GM23338 (cell line): ENCODE measurements around the gene ZDHHC11B. TPM values are rescaled to one million over a fixed set of nuclear protein-coding genes. Genes with fewer than 3 reads are reported as not detected.
"Not testable (repeated sequence)": the region's sequence is repeated elsewhere in the genome, so short reads cannot be mapped to it uniquely, and the experiment has no call there.

Source experiments
- ATAC-seq: fragments of 200-7000 bp; cut with Tn5 transposase; 3 replicates; pipeline ENCODE4 v1.9.1; 2020
- DNase-seq: peaks from one replicate; pipeline ENCODE4 v3.0.0-alpha.2; 2015; ENCODE audit warnings: low spot score
- H2AFZ ChIP-seq: fragments of 200-600 bp; sonication (generic); 2 replicates; pipeline ENCODE4 v1.8.0; 2016; ENCODE audit warnings: antibody characterized with exemption, mild to moderate bottlenecking, moderate library complexity
- H3F3A ChIP-seq: fragments of 200-600 bp; sonication (generic); replicated peaks from 2 replicates; pipeline ENCODE4 v1.8.0; 2017; ENCODE audit warnings: antibody characterized with exemption, mixed run types, low read depth
- H3K27ac ChIP-seq: fragments of 200-600 bp; sonication (generic); 2 replicates; pipeline ENCODE4 v1.6.1; 2016; ENCODE audit warnings: low read depth
- H3K27me3 ChIP-seq: fragments of 200-600 bp; sonication (generic); 2 replicates; pipeline ENCODE4 v1.8.0; 2016; ENCODE audit warnings: mild to moderate bottlenecking, mixed run types, moderate library complexity; ENCODE audit not compliant: insufficient read depth
- H3K36me3 ChIP-seq: fragments of 200-600 bp; sonication (generic); 2 replicates; pipeline ENCODE4 v1.8.0; 2016; ENCODE audit warnings: mild to moderate bottlenecking; ENCODE audit not compliant: insufficient read depth
- H3K4me1 ChIP-seq: fragments of 200-600 bp; sonication (generic); 2 replicates; pipeline ENCODE4 v1.8.0; 2016; ENCODE audit warnings: mild to moderate bottlenecking, moderate library complexity; ENCODE audit not compliant: insufficient read depth
- H3K4me2 ChIP-seq: fragments of 200-600 bp; sonication (generic); 2 replicates; pipeline ENCODE4 v1.7.1; 2017; ENCODE audit warnings: mixed run types
- H3K4me3 ChIP-seq: fragments of 200-600 bp; sonication (generic); 2 replicates; pipeline ENCODE4 v1.6.1; 2016; ENCODE audit warnings: mixed run types
- H3K79me2 ChIP-seq: fragments of 200-600 bp; sonication (generic); replicated peaks from 2 replicates; pipeline ENCODE4 v1.8.0; 2017; ENCODE audit warnings: mild to moderate bottlenecking; ENCODE audit not compliant: insufficient read depth
- H3K9me2 ChIP-seq: fragments of 200-600 bp; sonication (generic); 2 replicates; pipeline ENCODE4 v1.8.0; 2017; ENCODE audit not compliant: insufficient read depth
- H4K20me1 ChIP-seq: fragments of 200-600 bp; sonication (generic); replicated peaks from 2 replicates; pipeline ENCODE4 v1.8.0; 2017; ENCODE audit warnings: mild to moderate bottlenecking; ENCODE audit not compliant: insufficient read depth
- H3K27ac Mint-ChIP-seq: 2 replicates; pipeline ENCODE4 v1.8.0; 2020; ENCODE audit warnings: inconsistent platforms, mild to moderate bottlenecking, moderate library complexity, mixed read lengths
- H3K27me3 Mint-ChIP-seq: 3 replicates; pipeline ENCODE4 v1.8.0; 2022; ENCODE audit warnings: low read depth, mild to moderate bottlenecking, moderate library complexity, mixed read lengths, inconsistent platforms; ENCODE audit not compliant: insufficient read depth, poor library complexity
- H3K36me3 Mint-ChIP-seq: 3 replicates; pipeline ENCODE4 v1.8.0; 2021; ENCODE audit warnings: low read depth, mild to moderate bottlenecking, inconsistent platforms, moderate library complexity, mixed read lengths
- H3K4me1 Mint-ChIP-seq: 3 replicates; pipeline ENCODE4 v1.8.0; 2020; ENCODE audit warnings: mild to moderate bottlenecking, inconsistent platforms, mixed read lengths
- H3K4me3 Mint-ChIP-seq: 3 replicates; pipeline ENCODE4 v1.8.0; 2021; ENCODE audit warnings: moderate library complexity, mild to moderate bottlenecking, inconsistent platforms, mixed read lengths
- H3K9me3 Mint-ChIP-seq: 3 replicates; pipeline ENCODE4 v1.8.0; 2020; ENCODE audit warnings: moderate library complexity, mild to moderate bottlenecking, inconsistent platforms, mixed read lengths
- CREB1 ChIP-seq: fragments of 250-450 bp; sonication (Bioruptor Pico); IDR thresholded peaks from 2 replicates; pipeline ENCODE4 v1.5.0; 2020; ENCODE audit warnings: low read depth, mild to moderate bottlenecking, moderate library complexity
- polyA plus RNA-seq: library from polyadenylated mRNA; unstranded; fragments of >200 nt; fragmentation: Nextera tagmentation; extraction: Ambion mirVana; gene quantifications from 2 replicates; pipeline ENCODE4 v1.2.1, GENCODE V29; 2016
- total RNA-seq: library from RNA; depleted of rRNA; stranded (reverse); fragments of >200 nt; shearing (Covaris generic); gene quantifications from 2 replicates; pipeline ENCODE4 v1.2.3, GENCODE V29; 2014

The ZDHHC11B gene
- total and polyA plus RNA-seq, 2 experiments from 2014 or later, result 0.89 to 1.2 TPM

DNA sequence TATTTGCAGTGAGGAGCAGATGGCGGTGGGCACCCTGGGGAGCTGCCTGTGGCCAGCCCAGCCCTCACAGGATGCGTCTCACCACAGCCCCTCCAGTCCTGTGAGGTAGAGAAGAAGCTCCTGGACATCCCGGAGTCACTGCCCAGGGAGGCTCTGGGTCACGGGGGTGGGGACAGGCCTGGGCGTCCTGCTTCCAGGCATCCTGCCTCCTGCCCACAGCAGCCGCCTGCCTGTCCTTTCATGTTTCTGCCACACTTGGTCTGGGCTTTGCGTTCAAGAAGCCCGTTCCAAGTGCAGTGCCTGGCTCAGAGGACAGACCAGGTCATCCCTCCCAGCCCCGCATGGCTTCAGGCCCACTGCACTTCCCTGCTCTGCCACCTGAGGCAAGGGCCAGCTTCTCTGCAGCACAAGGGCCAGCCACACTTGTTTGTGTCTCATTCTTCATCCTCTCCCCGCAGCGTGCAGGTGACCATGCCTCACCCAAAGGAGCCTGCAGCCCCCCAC lies 38.2 kb downstream of the ZDHHC11B start (continued):
- TF ChIP-seq CREB1 (CRISPR knock-in tag), result no peak

DNA sequence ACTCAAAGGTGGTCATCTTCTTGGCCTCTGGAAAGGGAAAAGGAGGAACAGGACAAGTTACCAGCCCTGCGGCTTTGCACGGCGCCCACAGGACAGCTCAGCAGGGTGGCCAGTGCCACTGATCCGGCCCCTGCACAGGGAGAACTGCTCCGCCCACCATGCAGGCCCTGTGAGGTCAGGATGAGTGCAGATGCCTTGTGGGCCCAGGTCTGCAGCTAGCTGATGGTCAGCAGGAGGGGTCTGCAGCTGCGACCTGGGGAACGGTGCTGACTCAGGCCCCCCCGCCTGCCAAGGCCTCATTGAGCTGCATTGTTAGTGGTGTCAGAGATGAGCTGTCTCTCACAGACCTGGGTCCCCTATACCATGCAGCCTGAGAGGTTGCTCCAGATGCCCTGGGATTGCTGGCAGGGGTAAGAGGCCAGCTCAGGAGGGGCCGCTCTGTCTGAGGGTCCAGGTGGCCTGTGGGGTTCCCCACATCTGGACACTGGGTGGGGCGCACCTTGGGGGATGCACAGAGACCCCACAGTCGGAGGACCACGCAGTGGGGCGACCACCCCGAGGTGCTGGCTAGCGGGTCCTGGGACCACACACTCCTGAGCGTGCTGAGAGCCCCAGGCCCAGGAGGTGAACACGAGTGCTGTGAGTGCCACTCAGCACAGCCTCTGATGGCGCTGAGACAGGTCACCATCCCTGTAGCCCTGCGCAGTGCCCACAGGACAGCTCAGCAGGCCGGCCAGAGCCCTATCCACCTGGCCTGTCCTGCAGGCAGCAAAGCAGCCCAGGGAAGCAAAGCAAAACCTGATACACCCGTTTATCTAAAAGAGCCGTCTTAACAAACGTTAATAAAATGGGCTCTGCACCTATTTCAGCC lies 39.0 kb downstream of the ZDHHC11B start:
- not testable (repeated sequence) for H3K27ac Mint-ChIP-seq, DNase-seq, H3K79me2 ChIP-seq, H3K27ac ChIP-seq, H3K27me3 ChIP-seq, H2AFZ ChIP-seq, H3K9me3 Mint-ChIP-seq, ATAC-seq, H3K9me2 ChIP-seq, H3K4me3 ChIP-seq, H3K27me3 Mint-ChIP-seq, H4K20me1 ChIP-seq, H3K36me3 Mint-ChIP-seq, H3K4me3 Mint-ChIP-seq, H3K4me1 ChIP-seq, H3F3A ChIP-seq, H3K4me2 ChIP-seq, H3K36me3 ChIP-seq, H3K4me1 Mint-ChIP-seq

DNA sequence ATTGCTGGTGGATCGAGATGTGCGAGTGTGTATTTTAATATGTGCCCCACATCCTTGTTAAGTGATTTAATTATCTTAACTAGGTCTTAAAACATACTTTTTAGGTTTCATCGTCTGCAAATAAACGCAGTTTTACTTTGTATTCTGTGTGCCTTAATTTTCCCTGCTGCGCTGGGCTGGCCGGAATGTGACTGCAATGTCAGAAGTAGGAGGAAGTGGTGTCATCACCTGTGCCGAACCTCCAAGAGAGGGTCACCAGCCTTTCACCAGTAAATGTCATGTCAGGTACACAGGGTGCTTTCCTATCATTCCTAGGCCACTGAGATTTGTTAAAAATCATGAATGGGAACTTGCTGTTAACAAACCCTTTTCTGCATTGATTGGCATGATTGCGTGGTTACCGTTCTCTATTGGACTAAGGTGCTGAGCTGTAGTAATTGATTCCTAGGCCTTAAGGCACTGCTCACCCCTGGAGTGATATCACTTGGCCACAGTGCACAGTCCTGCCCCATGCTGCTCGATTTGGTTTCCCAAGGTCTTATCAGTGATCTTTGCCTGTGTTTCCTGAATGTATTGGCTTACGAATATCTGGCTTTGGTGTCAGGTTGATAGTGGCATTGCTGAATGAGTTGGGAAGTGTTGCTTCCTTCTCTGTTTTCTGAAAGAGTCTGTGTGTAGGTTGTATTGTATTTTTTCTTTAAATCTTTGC lies 40.7 kb downstream of the ZDHHC11B start:
- H3K4me1 Mint-ChIP-seq, result not testable (repeated sequence)

DNA sequence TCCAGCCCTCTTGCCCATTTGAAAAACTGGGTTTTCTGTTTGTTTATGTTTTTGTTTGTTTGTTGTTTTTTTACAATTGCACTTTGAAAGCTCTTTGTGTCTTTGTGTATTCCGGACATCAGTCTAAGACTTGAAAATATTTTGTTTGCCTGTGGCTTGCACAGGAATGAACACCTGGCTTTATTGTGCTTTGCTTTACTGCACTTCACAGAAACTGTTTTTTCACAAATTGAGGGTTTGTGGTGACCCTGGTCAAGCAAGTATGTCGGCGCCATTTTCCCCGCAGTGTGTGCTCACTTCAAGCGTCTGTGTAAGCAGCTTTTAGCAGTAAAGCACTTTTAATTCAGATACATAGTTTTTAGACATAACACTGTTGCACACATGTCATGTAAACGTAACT lies 42.3 kb downstream of the ZDHHC11B start:
- H3K27ac Mint-ChIP-seq, H3K9me2 ChIP-seq, H3K27me3 ChIP-seq, H3K4me1 ChIP-seq, H3K4me3 ChIP-seq, H3K27ac ChIP-seq, H3K4me3 Mint-ChIP-seq, H3K27me3 Mint-ChIP-seq, H3K4me1 Mint-ChIP-seq, DNase-seq, ATAC-seq, H3K79me2 ChIP-seq, H3K36me3 Mint-ChIP-seq, H3K4me2 ChIP-seq, H4K20me1 ChIP-seq, H3F3A ChIP-seq, H3K9me3 Mint-ChIP-seq, H3K36me3 ChIP-seq, H2AFZ ChIP-seq: not testable (repeated sequence)

More for the DNA sequence above, 40.7 kb downstream of the ZDHHC11B start:
- not testable (repeated sequence) for H3K4me3 ChIP-seq, H3K36me3 ChIP-seq, H3K27ac Mint-ChIP-seq, H3K9me2 ChIP-seq, DNase-seq, H3K4me1 ChIP-seq, H3K27me3 ChIP-seq, H2AFZ ChIP-seq, H3K27me3 Mint-ChIP-seq, H3F3A ChIP-seq, H3K4me2 ChIP-seq, H3K4me3 Mint-ChIP-seq, H3K27ac ChIP-seq, H3K36me3 Mint-ChIP-seq, H3K79me2 ChIP-seq, H4K20me1 ChIP-seq, ATAC-seq, H3K9me3 Mint-ChIP-seq
